Retina (tissue), 1 donor: Measurements from ENCODE around the gene ST6GALNAC6.

Experiments
- DNase-seq: peaks from one replicate; pipeline ENCODE4 v3.0.0-alpha.2; 2016

Gene ST6GALNAC6

DNA sequence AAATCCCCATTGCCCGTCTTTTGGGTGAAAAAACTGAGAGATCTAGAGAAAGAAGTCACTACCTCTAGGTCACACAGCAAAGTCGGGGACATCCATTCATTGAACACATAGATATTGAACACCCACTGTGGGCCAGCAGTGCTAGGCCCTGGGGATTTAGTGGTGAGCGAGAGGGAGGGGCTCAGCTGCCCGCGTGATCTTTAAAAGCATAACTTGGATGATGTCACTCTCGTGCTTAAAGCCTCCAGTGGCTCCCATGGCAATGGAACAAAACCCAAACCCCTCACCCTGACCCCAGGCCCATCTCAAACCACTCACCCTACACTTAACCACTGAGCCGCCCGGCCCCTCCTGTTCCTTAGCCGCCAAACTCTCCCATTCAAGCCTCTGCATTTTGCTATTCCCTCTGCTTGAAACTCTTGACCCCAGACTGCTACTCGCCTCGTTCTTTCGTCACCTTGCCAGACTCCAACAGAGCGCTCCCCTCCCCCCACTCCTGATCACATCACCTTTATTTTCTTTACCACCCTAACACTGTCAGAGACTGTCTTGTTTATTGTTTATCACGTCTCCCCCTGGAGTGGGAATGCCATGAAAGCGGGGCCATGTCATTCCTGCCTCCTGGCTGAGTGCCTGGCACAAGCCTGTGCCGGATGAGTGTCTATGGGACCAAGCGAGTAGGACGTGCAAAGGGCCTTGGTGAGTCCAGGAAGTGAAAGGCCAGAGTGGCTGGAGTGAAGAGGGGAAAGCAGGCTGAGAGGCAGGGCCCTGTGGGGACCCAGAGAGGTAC is 31.9 kb upstream of the ST6GALNAC6 start:
- no peak for DNase-seq

DNA sequence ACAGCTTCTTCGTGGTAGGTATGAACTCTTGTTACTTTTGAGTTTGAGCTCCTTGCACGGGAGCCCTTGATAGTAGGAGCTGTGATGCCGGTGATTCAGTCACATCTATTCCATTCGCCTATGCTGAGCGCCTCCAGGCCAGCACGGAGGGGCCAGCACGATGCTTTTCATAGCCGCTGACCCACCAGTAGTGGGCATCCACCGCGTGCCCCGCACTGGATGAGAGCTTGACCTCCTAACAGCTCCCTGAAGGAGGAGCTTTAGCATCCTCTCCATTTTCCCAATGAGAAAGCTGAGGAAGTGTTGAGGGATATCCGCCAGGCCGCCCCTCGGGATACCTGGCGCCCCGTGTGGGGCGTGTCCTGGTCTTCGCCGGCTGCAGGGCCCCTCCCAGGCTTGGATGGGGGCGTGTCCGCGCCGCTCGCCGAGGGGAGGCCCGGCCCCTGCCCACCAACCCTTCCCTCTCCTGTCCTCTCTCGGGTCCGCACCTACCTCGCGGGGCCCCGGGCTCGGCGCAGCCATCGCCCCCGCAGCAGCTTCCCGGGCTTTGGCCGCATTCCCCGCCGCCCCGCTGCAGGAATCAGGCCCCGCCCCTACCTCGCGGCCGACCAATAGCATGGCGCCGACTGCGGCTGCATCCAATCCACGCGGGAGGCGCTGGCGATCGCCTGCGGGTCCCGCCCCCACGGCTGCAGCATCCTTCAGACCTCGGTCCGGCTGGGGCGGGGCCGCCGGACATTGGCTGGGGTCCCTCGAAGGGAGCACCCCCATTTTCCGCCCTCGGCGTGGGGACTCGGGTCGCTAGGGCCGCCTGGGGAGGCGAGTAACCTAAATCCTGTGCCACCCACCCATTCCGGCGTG is 31.1 kb upstream of the ST6GALNAC6 start, which contains the start of gene PIP5KL1:
PIP5KL1 (minus strand) TSS at position 547 of the 861 bp plus-strand sequence; CDS start at position 522, 25 bp downstream.
- peak; percentile 92 for DNase-seq

DNA sequence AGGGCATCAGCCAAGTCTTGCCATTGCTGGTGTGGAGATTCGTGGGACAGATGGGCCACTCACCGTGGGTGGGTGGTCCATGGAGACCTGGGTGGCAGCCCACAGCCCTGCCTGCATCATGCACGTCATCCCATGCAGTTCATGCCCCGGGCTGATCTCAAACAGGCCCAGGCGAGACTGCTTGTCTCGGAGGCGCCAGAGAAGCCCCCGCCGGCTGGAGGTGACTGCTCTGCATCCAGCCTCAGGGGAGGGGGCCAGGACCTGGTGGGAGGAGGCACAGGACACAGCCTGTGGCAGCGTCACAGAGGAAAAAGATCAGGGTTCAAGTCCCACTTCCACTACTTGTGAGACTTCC is 30.2 kb upstream of the ST6GALNAC6 start:
- no peak for DNase-seq

GRCh38 chr9:127928676-127929624 is 29.5 kb upstream of the ST6GALNAC6 start:
- no peak for DNase-seq

DNA sequence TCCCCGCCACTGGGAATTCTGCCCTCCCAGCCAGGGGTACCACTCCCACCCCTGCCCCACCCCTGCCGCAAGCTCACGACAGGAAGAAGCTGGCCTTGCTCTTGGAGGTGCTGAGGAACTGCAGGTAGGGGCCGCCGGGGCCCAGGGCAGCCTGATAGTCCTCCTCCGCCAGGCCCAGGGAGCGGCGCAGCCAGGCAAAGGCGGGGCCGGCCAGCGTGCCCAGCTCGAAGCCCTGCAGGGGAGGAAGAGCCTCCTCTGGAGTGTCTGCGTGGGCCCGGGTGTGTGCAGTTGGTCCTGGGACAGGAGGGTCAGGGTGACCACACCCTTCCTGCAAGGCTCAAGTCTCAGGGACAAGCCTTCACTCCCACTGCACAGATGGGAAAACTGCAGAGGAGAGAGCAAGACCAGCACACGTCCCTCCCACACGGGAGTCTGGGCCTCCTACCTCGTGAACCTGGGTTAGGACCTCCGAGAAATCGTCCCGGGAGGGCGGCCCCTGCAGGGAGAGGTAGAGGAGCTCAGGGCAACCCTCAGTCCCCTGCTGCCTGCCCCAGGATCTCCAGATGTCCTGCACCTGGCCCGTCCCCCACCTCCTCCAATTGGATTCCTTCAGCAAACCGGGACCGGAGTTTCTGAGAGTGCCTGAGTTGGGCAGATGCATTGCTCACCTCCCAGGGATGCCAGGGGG is 28.7 kb upstream of the ST6GALNAC6 start:
- no peak for DNase-seq

DNA sequence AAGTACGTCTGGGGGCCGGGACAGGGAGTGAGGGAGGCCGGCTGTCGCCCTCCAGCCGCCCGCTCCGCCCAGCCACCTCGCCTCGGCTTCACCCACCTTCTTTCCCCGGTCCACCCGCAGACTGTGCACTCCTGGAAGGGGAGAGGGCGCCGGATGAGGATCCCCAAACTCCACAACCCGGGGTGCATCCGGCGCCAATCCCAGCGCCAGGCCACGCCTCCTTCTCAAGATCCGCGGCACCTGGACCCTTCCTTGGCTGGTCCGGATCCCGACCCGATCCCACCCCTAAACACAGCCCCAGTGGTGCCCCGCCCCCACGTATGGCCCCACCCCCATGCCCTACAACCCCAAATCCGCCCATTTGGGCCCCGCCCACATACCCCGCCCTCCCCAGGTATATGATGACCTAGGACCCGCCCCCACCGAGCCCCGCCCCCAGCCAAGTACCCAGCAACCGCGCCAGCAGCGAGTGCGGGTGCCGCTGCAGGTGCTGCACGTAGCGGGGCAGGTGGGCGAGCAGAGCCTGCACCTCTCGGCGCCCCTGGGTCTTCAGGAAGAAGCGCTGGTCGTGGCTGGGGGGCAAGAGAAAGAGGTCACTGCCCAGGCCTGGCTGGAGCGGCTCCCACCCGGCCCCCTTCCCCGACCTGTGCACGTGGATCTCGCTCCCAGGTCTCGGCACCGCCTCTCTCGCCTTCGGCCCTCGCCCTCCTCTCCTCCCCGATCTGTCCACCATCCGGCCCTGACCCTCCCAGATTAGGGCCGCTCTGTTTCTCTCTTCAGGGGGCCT is 28.0 kb upstream of the ST6GALNAC6 start:
- DNase-seq = no peak

- no peak for DNase-seq
These were observed 27.4 kb upstream of the ST6GALNAC6 start for GRCh38 chr9:127926906-127927200.

GRCh38 chr9:127925959-127926905 is 26.8 kb upstream of the ST6GALNAC6 start:
- no peak for DNase-seq

- no peak for DNase-seq
These were observed 25.5 kb upstream of the ST6GALNAC6 start for GRCh38 chr9:127924736-127925444.

GRCh38 chr9:127923771-127924170 is 24.4 kb upstream of the ST6GALNAC6 start:
- no peak for DNase-seq

DNA sequence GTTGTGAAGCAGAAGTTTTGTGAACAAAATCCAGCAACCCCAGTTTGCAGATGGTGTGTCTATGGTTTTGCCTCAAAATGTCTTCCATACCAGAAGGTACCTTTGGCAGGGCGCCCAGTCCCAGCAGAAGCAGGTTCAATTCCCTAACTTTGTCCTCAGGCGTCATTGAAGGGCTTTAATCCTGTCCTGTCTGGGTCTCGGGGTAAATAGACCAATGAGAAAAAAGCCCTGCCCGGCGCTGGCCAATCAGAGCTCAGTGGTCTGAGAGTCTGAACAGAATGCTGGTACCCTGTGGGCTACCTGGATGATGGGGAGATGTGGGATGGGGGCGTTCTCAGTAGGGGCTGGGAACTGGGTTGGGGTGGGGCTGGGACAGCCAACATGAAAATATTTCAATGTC is 23.6 kb upstream of the ST6GALNAC6 start:
- DNase-seq = no peak

- DNase-seq = peak; percentile 80
These were observed 22.2 kb upstream of the ST6GALNAC6 start for GRCh38 chr9:127921557-127922120.

DNA sequence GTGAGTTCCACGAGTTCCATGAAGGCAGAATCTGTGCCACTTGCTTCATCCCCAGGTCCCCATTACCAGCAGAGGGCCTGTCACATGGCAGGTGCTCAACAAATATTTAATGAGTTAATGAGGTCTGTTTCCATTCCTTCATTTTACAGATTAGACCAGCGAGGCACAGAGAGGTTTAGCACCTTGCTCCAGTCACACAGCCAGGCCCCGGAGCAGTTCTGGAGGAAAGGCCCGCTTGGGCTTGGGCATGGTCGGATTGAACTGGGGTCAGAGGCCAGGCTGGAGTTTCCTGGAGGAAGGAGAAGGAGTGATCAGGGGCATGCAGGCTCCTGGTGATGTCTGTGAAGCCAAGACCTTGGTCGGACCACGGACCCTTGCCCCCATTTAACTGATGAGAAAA is 21.4 kb upstream of the ST6GALNAC6 start:
- no peak for DNase-seq

- no peak for DNase-seq
These were observed 19.9 kb upstream of the ST6GALNAC6 start for GRCh38 chr9:127919253-127919815.

DNA sequence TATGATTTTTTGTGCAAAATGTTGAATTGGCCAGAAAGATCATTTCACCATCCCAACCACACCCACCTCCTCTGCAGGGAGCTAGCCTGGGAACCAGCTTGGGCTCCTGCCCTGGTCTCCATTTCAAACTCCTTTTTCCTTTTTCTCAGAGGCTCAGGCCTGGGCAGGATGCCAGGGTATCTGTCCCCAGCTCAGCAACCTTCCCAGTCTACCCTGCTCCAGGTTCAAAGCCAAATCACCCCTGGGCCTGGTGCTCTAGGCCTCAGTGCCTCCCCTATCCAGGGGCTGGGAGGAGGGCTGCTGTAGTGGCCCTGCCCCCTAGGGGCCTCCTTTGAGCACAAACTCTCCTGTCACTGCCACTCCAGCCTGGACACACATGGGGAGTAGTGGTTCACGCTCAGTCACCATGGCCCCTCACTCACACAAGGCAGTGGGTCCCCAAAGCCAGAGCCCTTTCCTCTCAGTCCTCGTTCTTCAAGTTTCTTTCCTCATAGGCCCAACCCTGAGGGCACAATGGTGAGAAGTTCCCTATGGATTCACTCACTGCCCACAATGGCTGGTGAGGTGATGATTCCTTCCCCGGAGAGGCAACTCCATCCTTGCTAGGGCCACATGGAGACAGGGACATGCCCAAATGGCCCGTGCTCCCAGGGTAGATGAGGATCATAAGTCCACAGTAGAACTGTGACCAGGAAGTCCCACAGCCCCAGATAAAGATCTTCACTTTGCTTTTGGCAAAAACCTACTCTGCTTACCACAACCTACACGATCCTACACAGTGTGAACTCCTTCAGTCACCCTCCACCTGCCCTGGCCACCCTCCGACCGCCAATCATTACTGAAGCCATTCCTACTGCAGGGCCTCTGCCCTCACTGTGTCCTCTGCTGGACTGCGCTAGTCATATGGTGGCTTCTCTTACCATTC is 19.0 kb upstream of the ST6GALNAC6 start:
- no peak for DNase-seq

GRCh38 chr9:127917603-127918002 is 18.2 kb upstream of the ST6GALNAC6 start:
- DNase-seq = no peak

DNA sequence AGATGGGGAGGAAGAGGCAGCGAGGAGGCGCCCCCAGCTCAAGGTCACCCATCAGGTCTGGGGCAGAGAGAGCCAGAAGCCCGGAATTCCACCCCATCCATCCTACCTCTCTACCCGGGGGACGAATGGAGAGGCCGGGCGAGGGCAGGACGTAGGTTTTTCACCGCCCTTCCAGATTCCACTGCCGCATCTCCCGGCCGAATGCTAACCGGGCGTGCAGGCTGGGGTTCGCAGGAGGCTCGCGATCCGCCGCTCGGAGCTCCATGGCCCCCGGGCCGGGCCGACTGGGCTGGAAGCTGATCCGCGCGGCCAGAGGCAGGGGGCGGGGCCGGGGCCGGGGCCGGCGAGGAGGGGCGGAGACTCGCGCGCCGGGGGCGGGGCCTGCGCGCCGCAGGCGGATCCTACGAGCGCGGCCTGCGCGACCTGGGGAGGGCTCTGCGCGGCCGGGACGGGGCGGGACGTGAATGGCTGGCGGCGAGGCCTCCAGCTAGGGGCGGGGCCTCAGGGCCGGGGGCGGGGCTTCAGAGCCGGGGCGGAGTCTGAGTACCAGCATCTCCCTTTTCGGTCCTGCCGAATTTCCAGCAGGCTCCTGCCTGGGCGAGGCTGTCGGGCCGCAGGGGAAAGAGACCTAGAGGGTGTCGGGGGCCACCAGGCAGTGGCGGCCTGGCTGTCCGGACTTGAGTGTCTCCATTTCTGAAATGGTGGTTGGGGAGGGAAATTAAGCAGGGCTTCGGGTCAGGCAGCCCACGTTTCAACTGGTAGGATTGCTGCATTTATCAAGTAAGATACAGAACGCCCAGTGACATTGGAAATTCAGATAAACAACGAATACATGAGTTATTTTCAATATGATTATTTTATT is 17.5 kb upstream of the ST6GALNAC6 start, which contains the start of gene ST6GALNAC4:
ST6GALNAC4 (minus strand) TSS at position 322 of the 862 bp plus-strand sequence. CDS start 622 bp downstream, outside the sequence.
- peak; percentile 79 for DNase-seq
